GM12891 (cell line): ENCODE data around the gene CCDC188.

Source experiments
- POLR2A ChIP-seq: IDR thresholded peaks from 2 replicates; pipeline ENCODE4 v1.6.1; 2011; ENCODE audit warnings: low read depth, low read length, control low read depth
- TAF1 ChIP-seq: IDR thresholded peaks from 2 replicates; pipeline ENCODE4 v1.6.1; 2011; ENCODE audit warnings: low read depth, low read length, control low read depth

DNA sequence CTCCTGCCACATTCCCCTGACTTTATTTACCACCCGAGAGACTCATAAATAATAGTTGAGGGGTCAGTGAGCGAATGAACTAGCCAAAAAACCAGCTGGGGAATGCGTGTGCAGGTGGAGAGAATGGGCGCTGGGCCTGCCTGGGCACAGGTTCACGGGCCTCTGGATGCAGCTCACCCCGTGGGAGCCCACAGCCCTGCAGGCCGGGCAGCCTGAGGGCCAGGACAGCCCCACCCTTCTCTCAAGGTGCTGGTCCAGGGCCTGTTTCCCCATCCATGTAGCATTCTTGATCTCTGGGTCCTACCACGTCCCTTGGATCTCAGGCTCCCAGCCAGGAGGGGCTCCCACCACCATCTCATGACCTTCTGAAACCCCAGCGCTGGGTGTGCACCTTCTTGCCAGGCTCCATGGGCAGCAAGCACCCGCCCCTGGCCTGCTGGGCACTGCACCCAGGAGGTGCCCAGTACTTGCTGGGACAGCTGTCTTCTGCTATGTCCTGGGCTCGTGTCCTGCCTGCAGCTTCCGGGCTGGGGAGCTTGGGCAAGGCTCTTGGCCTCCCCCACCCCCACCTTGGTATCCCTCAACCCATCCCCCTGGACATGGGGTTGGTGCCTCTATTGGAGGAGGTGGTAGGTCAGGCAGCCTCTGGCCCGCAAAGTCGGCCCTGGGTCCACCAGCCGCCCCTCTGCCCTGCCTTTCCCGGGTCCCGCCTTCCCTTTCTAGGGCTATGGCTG, 43.1 kb upstream of the CCDC188 start:
- no peak for TF ChIP-seq POLR2A
- TF ChIP-seq TAF1, result no peak
